GM19395 (cell line): ENCODE results near the gene LARGE1.
"Not testable (repeated sequence)": the region's sequence is repeated elsewhere in the genome, so short reads cannot be mapped to it uniquely, and the experiment has no call there.

Source experiments
- ATAC-seq: cut with Tn5 transposase; IDR thresholded peaks from one replicate; pipeline ENCODE4 v1.9.1; 2021; ENCODE audit warnings: mild to moderate bottlenecking, moderate library complexity; ENCODE audit not compliant: unreplicated experiment

Gene LARGE1

GRCh38 chr22:33496112-33496511 lies 424.2 kb downstream of the LARGE1 start:
- ATAC-seq, result no peak

DNA sequence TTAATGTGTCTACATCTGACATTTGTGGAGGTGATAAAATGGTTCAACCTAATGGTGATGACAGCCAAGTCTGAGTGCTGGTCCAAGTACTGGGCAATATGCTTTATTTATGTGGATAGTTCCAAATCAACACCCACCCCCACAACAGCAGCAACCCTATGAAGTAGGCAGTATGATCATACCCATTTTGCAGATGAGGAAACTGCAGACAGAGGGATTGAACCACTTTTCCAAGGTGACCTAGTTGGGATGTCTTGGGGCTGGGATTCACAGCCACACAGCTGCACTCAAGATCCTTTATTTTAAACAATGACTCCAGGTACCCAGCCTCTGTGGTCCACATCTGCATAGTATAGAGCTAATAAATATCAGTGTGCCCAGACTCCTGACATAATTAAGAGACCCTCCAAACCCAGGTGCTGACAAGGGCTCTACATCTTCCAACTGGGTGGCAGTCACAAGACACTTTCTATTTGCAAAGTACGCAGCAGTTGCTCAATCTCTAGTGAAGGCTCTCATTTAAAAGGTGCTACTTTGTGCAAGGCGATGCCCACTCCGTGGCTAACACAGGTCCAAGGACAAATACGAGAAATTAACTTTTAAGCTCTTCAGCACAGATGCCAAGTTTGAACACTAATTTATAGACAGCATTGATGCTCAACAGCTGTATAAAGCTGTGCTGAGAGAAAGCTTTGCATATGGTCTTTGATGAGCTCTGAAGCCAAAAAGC lies 426.6 kb downstream of the LARGE1 start:
- ATAC-seq, result no peak

DNA sequence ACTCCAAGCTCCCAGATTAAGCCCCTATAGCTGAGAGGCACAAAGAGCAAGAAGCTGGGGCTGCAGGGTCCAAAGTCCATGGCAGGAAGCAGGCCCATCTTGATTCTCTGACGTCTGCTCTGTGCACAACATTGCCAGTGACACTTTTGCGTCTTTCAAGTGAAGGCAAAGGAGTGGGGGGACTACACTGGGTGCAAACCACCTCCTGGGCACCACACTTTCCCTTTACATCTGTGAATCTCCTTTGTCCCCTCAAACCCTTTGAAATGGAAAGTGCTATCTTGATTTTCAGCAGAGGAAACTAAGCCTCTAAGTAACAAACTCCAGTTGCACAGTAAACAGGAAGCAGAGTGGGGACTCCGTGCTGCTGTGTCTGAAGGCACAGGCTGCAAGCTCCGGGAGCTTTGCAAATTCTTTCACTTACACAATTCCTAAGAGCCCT lies 428.0 kb downstream of the LARGE1 start:
- ATAC-seq, result no peak

DNA sequence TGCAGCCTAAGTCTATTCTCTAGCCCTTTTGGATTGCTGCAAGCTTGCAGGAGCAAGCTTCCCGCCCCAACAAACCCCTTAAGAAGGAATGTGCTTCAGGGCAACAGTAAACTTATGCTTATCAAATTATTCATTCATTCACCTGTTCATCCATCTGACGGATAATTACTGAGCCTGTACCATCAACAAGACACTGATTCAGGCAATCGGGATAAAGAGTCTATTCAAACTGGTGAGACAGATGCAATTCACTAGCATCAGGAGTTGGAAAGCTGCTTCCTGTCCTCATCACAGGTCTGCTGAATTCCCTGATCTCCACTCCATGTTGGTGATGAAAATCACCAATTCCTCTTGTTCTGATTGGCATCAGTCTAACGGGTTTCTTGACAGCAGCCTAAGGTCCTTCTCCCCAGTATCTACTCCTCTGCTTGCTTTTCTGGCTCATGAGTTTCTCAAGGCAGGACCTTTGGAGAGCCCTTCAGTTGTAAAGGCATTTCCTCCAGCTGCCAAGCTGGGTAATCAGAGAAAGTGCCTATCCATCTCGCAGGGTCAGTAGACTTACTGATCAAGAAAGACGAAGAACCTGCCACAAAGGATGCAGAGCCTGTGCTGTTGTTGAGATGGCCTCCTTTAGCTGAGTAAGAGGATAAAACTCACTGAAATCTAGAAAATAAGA lies 433.1 kb downstream of the LARGE1 start:
- ATAC-seq, result no peak

DNA sequence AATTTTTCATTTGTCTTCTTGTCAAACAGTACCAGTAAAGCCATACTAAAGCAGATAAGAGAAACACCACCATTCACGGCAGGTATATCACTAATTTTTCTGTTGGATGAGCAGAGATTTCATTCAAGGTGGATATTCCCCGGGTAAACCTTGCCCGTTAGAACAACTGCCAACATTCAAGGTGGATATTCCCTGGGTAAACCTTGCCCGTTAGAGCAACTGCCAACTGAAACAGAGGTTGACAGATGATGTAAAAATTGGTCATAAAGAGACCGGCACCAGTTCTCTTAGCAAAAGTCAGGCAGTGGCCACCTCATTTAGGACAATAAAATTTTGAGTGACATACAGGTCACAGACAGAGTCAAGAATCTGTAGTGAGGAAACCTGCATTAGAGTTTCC lies 438.7 kb downstream of the LARGE1 start:
- no peak for ATAC-seq

GRCh38 chr22:33477120-33478111 lies 442.9 kb downstream of the LARGE1 start:
- no peak for ATAC-seq

DNA sequence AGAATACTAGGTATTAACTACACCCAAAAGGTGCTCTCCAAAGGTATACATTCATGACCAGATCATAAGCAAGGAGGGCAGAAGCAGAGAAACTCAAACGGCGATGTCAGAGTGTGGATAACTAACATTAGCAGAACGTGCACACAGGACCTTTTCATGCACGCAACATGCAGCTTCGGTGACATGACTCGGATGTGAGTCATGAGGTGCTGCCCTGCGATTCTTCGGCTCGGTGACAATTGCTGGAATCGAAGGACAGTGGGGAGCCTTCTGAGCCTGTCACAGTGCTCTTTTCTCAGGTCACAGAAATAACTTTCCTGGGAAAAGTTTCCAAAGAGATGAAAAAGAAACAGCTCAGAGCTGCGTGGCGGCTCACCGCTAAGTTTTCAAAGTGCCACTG lies 443.6 kb downstream of the LARGE1 start:
- ATAC-seq, result no peak

DNA sequence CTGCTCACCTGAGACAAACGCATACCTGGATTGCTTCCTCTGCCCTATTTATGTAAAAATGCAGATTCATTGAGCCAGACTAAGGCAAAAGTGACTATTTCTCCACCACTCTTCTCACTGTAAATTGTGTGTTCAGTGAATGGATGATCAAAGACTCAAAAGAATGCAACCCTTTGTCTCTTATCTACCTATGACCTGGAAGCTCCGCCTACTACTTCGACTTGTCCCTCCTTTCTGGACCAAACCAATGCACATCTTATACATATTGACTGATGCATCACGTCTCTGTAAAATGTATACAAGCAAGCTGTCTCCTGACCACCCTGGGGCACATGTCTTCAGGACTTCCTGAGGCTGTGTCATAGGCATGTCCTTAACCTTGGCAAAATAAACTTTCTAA lies 444.1 kb downstream of the LARGE1 start:
- ATAC-seq, result no peak

DNA sequence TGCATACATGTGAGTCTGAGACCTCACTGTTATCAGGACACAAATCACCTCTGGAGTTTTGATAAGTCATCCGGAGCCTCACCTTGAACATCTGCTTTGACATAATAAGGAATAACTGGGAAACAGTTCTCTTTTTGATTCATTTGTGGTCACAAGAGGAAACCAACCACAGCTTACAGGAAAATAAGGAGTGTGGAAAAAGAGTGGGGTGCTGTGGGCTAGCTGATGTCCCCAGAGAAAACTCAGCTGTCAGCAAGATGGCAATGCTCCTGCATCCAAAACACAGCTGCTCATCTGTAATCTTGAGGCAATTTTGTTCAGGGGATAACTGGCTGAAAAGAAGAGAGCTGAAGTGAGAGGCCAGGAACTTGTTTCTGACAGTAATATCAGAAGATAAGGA lies 445.7 kb downstream of the LARGE1 start:
- ATAC-seq, result no peak

DNA sequence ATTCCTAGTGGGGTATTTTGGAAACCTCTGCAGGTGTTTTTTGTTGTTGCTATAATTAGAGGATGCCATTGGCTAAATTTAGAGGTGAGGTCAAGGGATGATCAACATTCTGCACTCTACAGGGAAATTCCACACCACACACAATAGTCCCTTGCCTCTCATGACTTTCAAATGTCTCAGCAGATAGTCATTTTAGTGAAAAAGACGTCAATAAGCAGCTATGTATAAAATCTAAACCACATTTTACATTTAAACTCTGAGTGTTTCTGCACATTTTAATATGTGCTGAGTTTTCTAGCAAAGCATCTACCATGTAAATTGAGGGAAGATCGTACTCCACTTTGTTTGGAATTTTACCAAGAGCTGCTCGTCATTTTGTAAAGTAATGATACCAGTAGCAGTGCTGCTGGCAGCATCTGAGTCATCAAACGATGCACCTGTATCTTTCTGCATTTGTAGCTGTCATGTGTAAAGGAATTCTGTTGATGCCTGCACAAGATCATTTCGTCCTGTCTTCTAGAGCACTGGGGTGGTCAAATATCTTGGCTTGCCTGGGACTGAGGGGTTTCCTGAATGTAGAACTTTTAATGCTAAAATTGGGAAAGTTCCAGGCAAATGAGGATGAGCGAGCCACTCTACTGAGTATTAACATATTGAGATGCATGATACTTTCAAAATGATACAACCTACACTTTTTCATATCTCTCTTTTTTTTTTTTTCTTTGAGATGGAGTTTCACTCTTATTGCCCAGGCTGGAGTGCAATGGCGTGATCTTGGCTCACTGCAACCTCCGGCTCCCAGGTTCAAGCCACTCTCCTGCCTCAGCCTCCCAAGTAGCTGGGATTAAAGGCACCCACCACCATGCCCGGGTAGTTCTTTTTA lies 447.6 kb downstream of the LARGE1 start:
- ATAC-seq, result peak; percentile 67

DNA sequence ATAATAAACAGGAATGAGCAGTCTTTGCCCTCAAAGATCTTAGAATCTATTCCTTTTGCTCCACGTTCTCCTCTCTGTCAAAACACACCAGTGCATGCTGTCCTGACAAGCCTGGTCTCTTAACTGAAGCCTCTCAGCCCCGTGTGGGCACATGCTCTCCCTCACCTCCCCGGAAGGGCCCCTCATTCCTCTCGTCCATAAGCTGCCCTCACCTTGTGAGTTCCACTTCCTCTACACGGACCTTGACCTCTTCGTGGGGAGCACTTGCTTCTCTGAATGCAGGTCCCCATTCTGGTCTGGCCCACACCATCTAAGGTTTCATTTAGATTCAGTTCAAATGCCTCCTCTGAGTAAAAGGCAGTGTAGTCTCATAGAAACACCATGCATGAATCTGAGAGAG lies 449.8 kb downstream of the LARGE1 start:
- no peak for ATAC-seq

DNA sequence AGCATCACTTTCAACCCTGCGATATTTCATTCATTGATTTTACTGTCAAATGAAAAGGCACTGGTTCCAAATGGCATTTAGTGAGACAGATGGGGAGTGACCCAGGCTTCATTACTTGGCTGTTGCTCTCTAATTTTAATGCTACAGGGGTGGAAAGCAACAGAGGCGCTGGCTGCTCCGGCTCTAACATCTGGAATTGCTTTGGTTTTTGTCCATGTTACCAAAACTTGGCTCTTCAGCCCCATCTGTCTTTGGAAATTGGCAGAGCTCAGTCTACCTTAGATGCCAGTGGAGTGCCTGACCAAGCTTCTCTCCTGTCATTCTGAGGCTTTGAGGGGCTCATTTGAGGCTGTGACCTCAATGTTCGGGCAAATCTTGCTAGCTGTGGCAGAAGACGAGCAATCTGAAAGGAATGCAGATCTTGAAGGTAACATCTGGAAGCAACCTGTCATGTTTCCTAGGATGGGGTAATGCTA lies 452.6 kb downstream of the LARGE1 start:
- ATAC-seq, result no peak

- no peak for ATAC-seq
These were observed 453.2 kb downstream of the LARGE1 start for GRCh38 chr22:33467080-33467479.

- no peak for ATAC-seq
These were observed 454.7 kb downstream of the LARGE1 start for GRCh38 chr22:33465554-33465953.

- ATAC-seq, result no peak
These were observed 455.6 kb downstream of the LARGE1 start for GRCh38 chr22:33464698-33465097.

- ATAC-seq, result no peak
These were observed 458.4 kb downstream of the LARGE1 start for GRCh38 chr22:33461698-33462434.

GRCh38 chr22:33461245-33461644 lies 459.0 kb downstream of the LARGE1 start:
- ATAC-seq, result not testable (repeated sequence)

DNA sequence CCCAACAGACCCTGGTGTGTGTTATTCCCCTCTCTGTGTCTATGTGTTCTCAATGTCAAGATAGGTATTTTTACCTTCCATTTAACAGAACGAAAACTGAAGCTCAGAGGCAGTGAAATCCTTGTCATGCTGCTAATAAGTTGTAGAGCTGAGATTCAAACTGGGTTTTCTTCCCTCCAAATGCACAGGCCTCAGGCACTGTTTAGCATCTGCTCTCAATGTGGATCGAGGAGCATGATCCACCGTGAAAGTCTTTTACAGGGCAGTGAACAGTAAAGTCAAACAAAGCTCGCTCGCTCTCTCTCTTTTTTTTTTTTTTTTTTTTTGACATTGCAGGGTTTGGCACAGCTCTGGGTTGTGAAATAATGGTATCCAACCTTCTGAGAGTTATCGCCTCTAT lies 461.1 kb downstream of the LARGE1 start:
- ATAC-seq, result no peak

GRCh38 chr22:33456511-33456910 lies 463.8 kb downstream of the LARGE1 start:
- no peak for ATAC-seq

- ATAC-seq, result no peak
These were observed 465.2 kb downstream of the LARGE1 start for GRCh38 chr22:33455036-33455435.
